Erythroblast (primary cell): ENCODE results near the gene PARP16.

ENCODE experiments used
- DNase-seq, 2 experiments: peaks; one replicate each; lab custom pipeline; 2025; lab: John Stamatoyannopoulos, UW
- GATA1 ChIP-seq: IDR thresholded peaks from 2 replicates; pipeline ENCODE4 v1.6.1; 2011; ENCODE audit warnings: low read depth, mild to moderate bottlenecking, control low read depth, low read length, moderate library complexity
- POLR2A ChIP-seq: IDR thresholded peaks from 2 replicates; pipeline ENCODE4 v1.6.1; 2011; ENCODE audit warnings: mild to moderate bottlenecking, low read length

The PARP16 gene

GRCh38 chr15:65221697-65222096 lies 65.0 kb downstream of the PARP16 start:
- no peak for TF ChIP-seq GATA1
- DNase-seq: no peak

- TF ChIP-seq POLR2A: no peak
- no peak for TF ChIP-seq GATA1
- no peak for DNase-seq
Observed at GRCh38 chr15:65219137-65219536, 67.5 kb downstream of the PARP16 start.

- TF ChIP-seq GATA1: no peak
- TF ChIP-seq POLR2A: no peak
- peak; percentile 83 for DNase-seq
Observed at GRCh38 chr15:65217526-65218482, 68.9 kb downstream of the PARP16 start.

GRCh38 chr15:65215496-65215895 lies 71.2 kb downstream of the PARP16 start:
- no peak for TF ChIP-seq GATA1
- no peak for TF ChIP-seq POLR2A

GRCh38 chr15:65214010-65214409 lies 72.7 kb downstream of the PARP16 start:
- no peak for DNase-seq
- no peak for TF ChIP-seq GATA1
- TF ChIP-seq POLR2A: no peak

More at GRCh38 chr15:65215496-65215895, 71.2 kb downstream of the PARP16 start:
- no peak for DNase-seq

- no peak for DNase-seq
- no peak for TF ChIP-seq POLR2A
- TF ChIP-seq GATA1: no peak
Observed at GRCh38 chr15:65213241-65213640, 73.4 kb downstream of the PARP16 start.

- TF ChIP-seq GATA1 (no peak), POLR2A (no peak)
- peak; percentile 71 to 73 for DNase-seq
Observed at GRCh38 chr15:65212097-65212496, 74.6 kb downstream of the PARP16 start.

- no peak for DNase-seq
- no peak for TF ChIP-seq POLR2A
- TF ChIP-seq GATA1: no peak
Observed at GRCh38 chr15:65211482-65211982, 75.2 kb downstream of the PARP16 start.

- no peak for TF ChIP-seq GATA1
- no peak for TF ChIP-seq POLR2A
- no peak for DNase-seq
Observed at GRCh38 chr15:65210770-65211481, 75.8 kb downstream of the PARP16 start, which contains the start of gene CILP. TSS of gene CILP (minus strand) at chr15:65211473. CDS start at chr15:65209755, 1,718 bp downstream.

GRCh38 chr15:65209701-65210643 lies 76.7 kb downstream of the PARP16 start:
- no peak for DNase-seq
- TF ChIP-seq GATA1 (no peak), POLR2A (no peak)

- TF ChIP-seq GATA1 (no peak), POLR2A (no peak)
Observed at GRCh38 chr15:65208647-65209046, 78.0 kb downstream of the PARP16 start.

More at GRCh38 chr15:65208647-65209046, 78.0 kb downstream of the PARP16 start:
- DNase-seq: no peak
